HEK293 (cell line): ENCODE data around the gene RPAP3.

ENCODE experiments used
- AEBP2 ChIP-seq: fragments of 450-650 bp; formaldehyde crosslinking; IDR thresholded peaks from 2 replicates; pipeline ENCODE4 v1.5.1; 2016; ENCODE audit warnings: missing biosample characterization, missing genetic modification characterization, borderline replicate concordance
- GLIS1 ChIP-seq: fragments of 450-650 bp; formaldehyde crosslinking; IDR thresholded peaks from 2 replicates; pipeline ENCODE4 v1.5.1; 2016; ENCODE audit warnings: missing biosample characterization, missing genetic modification characterization
- KLF1 ChIP-seq: fragments of 450-650 bp; formaldehyde crosslinking; IDR thresholded peaks from 2 replicates; pipeline ENCODE4 v1.5.1; 2016; ENCODE audit warnings: missing biosample characterization, missing genetic modification characterization
- KLF17 ChIP-seq: fragments of 450-650 bp; formaldehyde crosslinking; IDR thresholded peaks from 2 replicates; pipeline ENCODE4 v1.5.1; 2016; ENCODE audit warnings: missing biosample characterization, missing genetic modification characterization
- PRDM6 ChIP-seq: fragments of 450-650 bp; formaldehyde crosslinking; IDR thresholded peaks from 2 replicates; pipeline ENCODE4 v1.5.1; 2017; ENCODE audit warnings: missing biosample characterization, missing genetic modification characterization
- REST ChIP-seq: fragments of 450-650 bp; formaldehyde crosslinking; IDR thresholded peaks from 2 replicates; pipeline ENCODE4 v1.5.1; 2016; ENCODE audit warnings: missing biosample characterization, missing genetic modification characterization
- ZBTB11 ChIP-seq: fragments of 450-650 bp; formaldehyde crosslinking; conservative IDR thresholded peaks from 2 replicates; pipeline ENCODE4 v1.5.1; 2016; ENCODE audit warnings: low read depth, missing biosample characterization, missing genetic modification characterization
- ZFP69B ChIP-seq: fragments of 450-650 bp; formaldehyde crosslinking; IDR thresholded peaks from 2 replicates; pipeline ENCODE4 v1.5.1; 2016; ENCODE audit warnings: missing biosample characterization, missing genetic modification characterization
- ZIC2 ChIP-seq: fragments of 450-650 bp; formaldehyde crosslinking; IDR thresholded peaks from 2 replicates; pipeline ENCODE4 v1.5.1; 2016; ENCODE audit warnings: missing biosample characterization, missing genetic modification characterization
- ZNF112 ChIP-seq: fragments of 450-650 bp; formaldehyde crosslinking; IDR thresholded peaks from 2 replicates; pipeline ENCODE4 v1.5.0; 2017; ENCODE audit warnings: missing biosample characterization, missing genetic modification characterization
- ZNF335 ChIP-seq: fragments of 450-650 bp; formaldehyde crosslinking; conservative IDR thresholded peaks from 2 replicates; pipeline ENCODE4 v1.5.1; 2016; ENCODE audit warnings: missing biosample characterization, missing genetic modification characterization
- ZNF423 ChIP-seq: fragments of 450-650 bp; formaldehyde crosslinking; IDR thresholded peaks from 2 replicates; pipeline ENCODE4 v1.5.1; 2016; ENCODE audit warnings: missing biosample characterization, missing genetic modification characterization
- ZNF501 ChIP-seq: fragments of 450-650 bp; formaldehyde crosslinking; IDR thresholded peaks from 2 replicates; pipeline ENCODE4 v1.5.1; 2016; ENCODE audit warnings: missing biosample characterization, missing genetic modification characterization
- ZNF518A ChIP-seq: fragments of 450-650 bp; formaldehyde crosslinking; conservative IDR thresholded peaks from 2 replicates; pipeline ENCODE4 v1.5.1; 2016; ENCODE audit warnings: low read depth, missing biosample characterization, missing genetic modification characterization
- ZNF555 ChIP-seq: fragments of 450-650 bp; formaldehyde crosslinking; conservative IDR thresholded peaks from 2 replicates; pipeline ENCODE4 v1.5.1; 2017; ENCODE audit warnings: missing biosample characterization, mild to moderate bottlenecking, missing genetic modification characterization, inconsistent platforms
- ZNF580 ChIP-seq: fragments of 450-650 bp; formaldehyde crosslinking; IDR thresholded peaks from 2 replicates; pipeline ENCODE4 v1.5.1; 2016; ENCODE audit warnings: missing biosample characterization, missing genetic modification characterization
- ZNF610 ChIP-seq: fragments of 450-650 bp; formaldehyde crosslinking; IDR thresholded peaks from 2 replicates; pipeline ENCODE4 v1.5.1; 2016; ENCODE audit warnings: missing biosample characterization, missing genetic modification characterization, borderline replicate concordance
- ZNF776 ChIP-seq: fragments of 450-650 bp; formaldehyde crosslinking; IDR thresholded peaks from 2 replicates; pipeline ENCODE4 v1.5.0; 2017; ENCODE audit warnings: missing biosample characterization, missing genetic modification characterization, borderline replicate concordance
- ZSCAN4 ChIP-seq: fragments of 450-650 bp; formaldehyde crosslinking; IDR thresholded peaks from 2 replicates; pipeline ENCODE4 v1.5.1; 2017; ENCODE audit warnings: missing biosample characterization, missing genetic modification characterization

Gene RPAP3

GRCh38 chr12:47717443-47718193 lies 11.8 kb upstream of the RPAP3 start (continued):
- TF ChIP-seq ZBTB11 (tag by site-specific recombination) (0 out of 2 replicates have a peak, but pooled peaks have one; percentile 20), ZIC2 (tag by site-specific recombination) (peak; percentile 92), PRDM6 (tag by site-specific recombination) (0 out of 2 replicates have a peak, but pooled peaks have one; percentile 25), ZNF501 (tag by site-specific recombination) (no peak), ZNF555 (no peak), GLIS1 (tag by site-specific recombination) (peak; percentile 70), ZNF112 (tag by site-specific recombination) (no peak), ZNF335 (tag by site-specific recombination) (peak; percentile 79), KLF1 (tag by site-specific recombination) (no peak), ZNF580 (tag by site-specific recombination) (no peak), ZNF610 (tag by site-specific recombination) (peak; percentile 93), ZNF518A (tag by site-specific recombination) (peak; percentile 43; the same call in 1 of the 2 replicates), REST (tag by site-specific recombination) (no peak), ZSCAN4 (peak; percentile 57), AEBP2 (tag by site-specific recombination) (no peak), ZNF423 (peak; percentile 71; the same call in 1 of the 2 replicates), ZNF776 (tag by site-specific recombination) (peak; percentile 99), ZFP69B (tag by site-specific recombination) (0 out of 2 replicates have a peak, but pooled peaks have one; percentile 11), KLF17 (tag by site-specific recombination) (peak; percentile 76)
